Muscle of back (tissue), 11 donors: ENCODE data around the gene DENR. TPM values are rescaled to one million over a fixed set of nuclear protein-coding genes. Genes with fewer than 3 reads are reported as not detected.
"Not testable (repeated sequence)": the region's sequence is repeated elsewhere in the genome, so short reads cannot be mapped to it uniquely, and the experiment has no call there.

Source experiments
- DNase-seq, 3 donors: peaks; one replicate each; pipeline versions ENCODE4 v3.0.0 to v3.0.0-alpha.2; 2013
- polyA plus RNA-seq, 10 donors: library from polyadenylated mRNA; unstranded; fragments of 120-200 nt; gene quantifications; one replicate each; pipeline ENCODE4 v1.2.1, GENCODE V29; 2013; ENCODE audit not compliant: insufficient read length in 10 of 10

The DENR gene
- polyA plus RNA-seq, 10 donors, result 53.4 to 72.8 (median 63.7) TPM

- no peak for DNase-seq
Observed at GRCh38 chr12:122732611-122733010, 20.0 kb upstream of the DENR start.

- no peak for DNase-seq
Observed at GRCh38 chr12:122738571-122738970, 14.1 kb upstream of the DENR start.

- DNase-seq, result no peak
Observed at GRCh38 chr12:122740351-122740750, 12.3 kb upstream of the DENR start.

DNA sequence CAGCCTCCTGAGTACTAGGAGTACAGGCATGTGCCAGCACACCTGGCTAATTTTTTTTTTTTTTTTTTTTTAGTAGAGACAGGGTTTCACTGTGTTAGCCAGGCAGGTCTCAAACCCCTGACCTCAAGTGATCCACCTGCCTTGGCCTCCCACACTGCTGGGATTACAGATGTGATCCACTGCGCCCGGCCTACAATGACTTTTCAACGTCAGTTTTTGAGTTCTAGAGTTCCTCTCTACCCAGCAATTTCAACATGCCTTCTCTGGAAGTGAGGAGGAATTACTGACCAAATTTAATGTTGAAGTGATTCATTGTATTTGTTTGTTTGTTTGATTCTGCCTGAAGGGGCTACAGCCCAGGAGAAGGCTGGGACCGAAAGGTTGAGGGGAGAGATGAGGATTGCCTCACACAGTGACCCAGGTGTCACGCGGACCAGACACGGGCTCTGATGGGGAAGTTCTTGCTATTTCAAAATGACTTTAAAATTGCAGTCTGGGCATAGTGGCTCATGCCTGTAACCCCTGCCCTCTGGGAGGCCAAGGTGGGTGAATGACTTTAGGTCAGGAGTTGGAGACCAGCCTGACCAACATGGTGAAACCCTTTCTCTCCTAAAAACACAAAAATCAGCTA is 8.6 kb upstream of the DENR start:
- DNase-seq, result peak in 1 of 3 donors; percentile 24

DNA sequence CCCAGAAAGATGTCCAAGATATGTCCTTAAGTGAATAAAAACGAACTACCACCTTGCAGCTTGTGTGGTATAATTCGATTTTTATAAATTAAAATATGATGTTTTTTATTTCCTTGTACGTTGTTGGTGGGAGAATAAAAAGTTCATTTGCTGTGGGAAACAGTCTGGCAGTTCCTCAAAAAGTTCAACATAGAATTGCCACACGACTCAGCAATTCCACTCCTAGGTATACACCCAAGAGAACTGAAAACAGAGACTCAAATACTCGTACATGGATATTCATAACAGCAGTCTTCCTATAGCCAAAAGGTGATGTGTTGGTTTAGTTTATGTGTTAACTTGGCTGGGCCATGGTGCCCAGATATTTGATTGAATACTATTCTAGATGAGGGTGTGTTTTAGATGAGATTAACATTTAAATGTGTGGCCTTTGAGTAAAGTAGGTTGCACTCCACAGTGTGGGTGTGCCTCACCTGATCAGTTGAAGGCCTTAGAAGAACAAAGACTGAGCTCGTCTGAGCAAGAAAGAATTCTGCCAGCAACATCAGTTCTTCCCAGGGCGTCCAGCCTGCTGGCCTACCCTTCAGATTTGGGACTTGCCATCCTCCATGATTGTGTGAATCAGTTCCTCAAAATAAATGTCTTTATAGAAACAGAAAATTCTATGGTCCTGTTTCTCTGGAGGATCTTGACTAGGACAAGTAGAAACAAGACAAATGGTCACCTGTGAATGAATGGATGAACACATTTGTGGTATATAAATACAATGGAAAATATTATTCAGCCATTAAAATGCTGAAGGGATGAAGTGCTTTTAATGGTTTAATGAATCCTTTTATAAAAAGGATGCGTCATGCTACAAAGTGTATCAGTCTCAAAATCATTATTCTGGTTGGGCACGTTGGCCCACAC is 5.1 kb upstream of the DENR start:
- no peak for DNase-seq

DNA sequence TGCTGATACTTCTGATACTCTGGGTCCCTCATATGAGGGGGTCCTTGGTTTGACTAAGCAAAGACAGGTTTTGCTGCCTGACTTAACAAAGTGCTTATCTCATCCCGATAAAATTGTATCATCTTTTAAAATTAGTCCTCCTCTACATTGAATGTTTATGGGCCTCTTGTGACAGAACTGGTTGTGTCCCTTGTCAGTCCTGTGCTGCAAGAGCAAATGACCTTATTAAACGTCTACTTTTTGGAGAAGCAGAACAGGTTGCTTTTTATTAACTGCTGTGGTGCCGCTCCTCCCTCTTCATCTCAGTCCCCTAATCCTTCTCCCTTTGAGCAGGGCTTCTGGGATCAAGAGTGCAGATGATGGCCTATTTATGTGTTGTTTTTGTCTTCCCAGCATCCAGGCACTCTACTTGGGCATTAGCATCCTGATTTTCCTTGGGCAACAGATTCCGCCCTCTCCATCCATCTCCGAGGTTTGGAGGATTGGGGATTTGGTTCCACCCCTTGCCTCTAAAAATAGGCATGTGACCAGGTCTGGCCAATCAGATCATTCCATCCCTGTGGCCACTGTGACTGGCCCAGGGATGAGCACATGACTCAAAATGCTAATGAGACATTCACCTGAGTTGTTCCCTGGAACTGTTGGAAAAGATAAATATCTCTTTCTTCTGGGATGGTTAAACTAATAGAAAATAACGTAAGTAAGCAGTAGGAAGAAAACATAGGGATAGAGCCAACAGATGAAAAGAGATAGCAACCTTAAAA is 2.9 kb upstream of the DENR start:
- DNase-seq, result no peak

GRCh38 chr12:122750781-122751515 is 1.7 kb upstream of the DENR start:
- DNase-seq, result not testable (repeated sequence)

DNA sequence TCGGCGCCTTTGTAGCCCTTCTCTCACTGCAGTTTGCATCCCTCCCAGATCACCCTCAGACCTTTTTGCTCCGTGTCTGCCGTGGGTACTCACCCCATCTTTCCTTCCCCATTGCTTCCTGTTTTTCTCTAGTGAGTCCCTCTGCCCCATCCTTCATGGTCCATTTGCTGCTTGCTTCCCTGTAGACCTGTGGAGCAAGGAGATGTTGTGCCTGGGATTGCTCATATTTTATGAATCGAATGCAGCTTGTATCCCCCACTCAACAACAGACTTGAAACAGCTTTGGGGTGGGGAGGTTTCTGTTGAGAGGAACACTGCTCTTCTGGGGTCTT is 661 bp downstream of the DENR start:
- DNase-seq, result no peak

DNA sequence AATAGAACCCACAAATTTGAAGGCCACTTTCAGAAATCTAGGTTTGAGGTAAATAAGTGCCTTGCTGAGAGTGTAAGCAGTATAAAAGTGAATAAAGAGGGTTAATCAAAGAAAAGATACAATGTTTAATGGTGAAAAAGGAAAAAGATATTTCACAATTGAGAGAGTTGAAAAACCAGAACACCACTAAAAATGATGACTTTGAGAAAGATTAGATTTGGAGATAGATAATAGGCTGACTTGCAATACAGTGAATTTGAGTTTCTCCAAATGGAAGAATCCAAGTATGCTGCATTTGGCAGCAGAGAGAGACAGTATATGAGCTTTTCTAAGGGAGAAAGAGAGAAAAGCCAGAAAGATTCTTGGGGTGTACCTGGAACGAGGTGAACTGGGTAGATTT is 2.2 kb downstream of the DENR start:
- no peak for DNase-seq

DNA sequence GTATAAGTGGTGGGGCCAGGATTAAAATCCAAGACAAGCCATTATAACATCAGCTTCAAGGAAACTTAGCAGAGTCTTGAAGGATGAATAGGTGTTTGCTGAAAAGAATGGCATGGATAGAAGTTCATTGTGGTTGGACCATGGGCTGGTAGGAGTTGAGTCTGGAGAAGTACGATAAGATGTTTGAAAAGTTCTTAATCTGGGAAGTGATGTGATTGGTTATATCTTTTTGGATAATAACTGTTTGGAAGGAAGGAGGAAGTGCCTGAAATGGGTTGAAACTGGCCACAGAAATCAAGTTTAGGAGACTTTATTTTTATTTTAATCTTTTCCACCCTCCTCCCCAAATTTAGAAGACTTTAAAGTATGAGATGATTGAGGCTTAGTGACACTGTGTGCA is 4.9 kb downstream of the DENR start:
- DNase-seq, result no peak

DNA sequence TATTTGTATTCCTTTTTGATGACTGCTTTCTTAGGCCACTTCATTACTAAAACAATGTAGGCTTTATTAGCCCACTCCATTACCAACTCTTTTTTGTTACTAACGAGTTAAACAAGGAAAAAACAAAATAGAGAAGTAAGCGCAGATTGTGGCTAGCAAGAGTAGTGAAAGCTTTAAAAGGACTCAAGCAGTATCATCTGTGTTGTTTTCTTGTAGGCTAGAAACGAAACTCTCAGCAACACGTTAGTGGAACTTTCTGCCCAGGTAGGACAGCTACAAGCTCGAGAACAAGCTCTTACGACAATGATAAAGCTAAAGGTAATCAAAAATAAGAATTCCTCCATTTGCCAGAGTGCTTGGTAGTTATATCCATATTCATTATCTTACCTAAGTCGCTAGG is 32.9 kb downstream of the DENR start:
- no peak for DNase-seq

GRCh38 chr12:122788387-122788786 is 35.8 kb downstream of the DENR start:
- no peak for DNase-seq

DNA sequence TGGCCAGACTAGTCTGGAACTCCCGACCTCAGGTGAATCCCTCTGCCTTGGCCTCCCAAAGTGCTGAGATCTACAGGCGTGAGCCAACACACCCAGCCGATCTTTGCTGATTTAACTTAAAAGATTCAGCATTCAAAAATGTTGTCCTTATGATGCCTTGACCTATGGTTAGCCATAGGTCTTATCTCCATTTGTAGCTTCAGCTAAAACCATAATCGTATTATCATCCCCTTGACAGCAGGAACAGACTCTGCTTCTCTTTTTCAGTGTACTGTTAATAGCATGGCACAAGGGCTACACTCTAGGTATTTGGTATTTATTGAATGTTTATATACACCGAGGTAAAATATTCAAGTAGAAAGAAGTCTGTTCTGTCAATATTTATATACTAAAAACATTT is 37.0 kb downstream of the DENR start:
- no peak for DNase-seq

GRCh38 chr12:122790393-122791075 is 37.9 kb downstream of the DENR start:
- peak in 1 of 3 donors; percentile 26 for DNase-seq

GRCh38 chr12:122793685-122794106 is 41.1 kb downstream of the DENR start:
- peak; percentile 25 to 59 (median 27) for DNase-seq

DNA sequence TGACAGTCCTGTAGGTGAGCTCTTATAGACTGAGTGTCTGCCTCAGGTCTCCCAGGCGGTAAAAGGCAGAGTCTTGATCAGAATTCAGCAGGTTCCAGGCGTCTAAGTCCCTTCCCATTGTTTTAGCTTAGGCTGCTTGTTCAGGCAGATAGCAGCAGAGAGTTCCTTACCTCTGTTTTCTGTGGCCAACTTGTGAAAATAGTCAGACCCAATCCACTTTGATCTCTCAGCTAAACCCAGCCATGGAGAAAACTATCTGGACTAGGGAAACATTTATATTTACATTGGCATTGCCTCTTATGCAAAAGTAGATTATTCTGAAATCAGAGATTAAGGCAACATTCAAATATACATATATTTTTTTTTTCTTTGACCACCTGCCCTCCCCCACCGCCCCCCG is 43.2 kb downstream of the DENR start:
- no peak for DNase-seq

DNA sequence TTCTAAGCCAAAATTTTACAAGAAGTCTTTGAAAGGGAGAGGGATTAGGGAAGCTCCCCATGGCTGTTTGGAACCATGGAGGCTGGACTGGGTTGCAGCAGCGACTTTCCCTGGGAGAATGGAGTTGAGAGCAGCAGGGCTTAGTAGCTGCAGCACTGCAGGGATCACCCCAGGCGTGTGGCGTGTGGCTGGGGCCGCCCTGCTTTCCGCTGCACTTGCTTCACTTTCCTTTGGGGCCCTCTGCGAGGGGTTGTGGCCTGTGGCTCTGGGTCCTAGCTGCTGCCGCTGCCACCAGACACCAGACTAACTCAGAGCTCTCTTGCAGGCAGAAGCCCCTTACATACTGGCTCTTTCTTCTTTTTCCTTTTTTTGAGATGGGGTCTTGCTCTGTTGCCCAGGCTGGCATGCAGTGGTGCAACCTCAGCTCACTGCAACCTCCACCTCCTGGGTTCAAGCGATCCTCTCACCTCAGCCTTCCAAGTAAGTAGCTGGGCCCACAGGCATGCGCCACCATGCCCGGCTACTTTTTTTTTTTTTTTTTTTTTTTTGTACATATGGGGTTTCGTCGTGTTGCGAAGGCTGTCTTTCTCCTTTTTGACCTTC is 47.1 kb downstream of the DENR start:
- DNase-seq, result no peak

GRCh38 chr12:122803937-122804336 is 51.3 kb downstream of the DENR start:
- no peak for DNase-seq

- DNase-seq, result not testable (repeated sequence)
Observed at GRCh38 chr12:122804957-122805356, 52.3 kb downstream of the DENR start.

- DNase-seq, result no peak
Observed at GRCh38 chr12:122807651-122808050, 55.0 kb downstream of the DENR start.

- no peak for DNase-seq
Observed at GRCh38 chr12:122811777-122812176, 59.2 kb downstream of the DENR start.
